Stimulated activated CD4-positive, alpha-beta T cell treated with anti-CD3 and anti-CD28 coated beads, Interleukin-12 subunit alpha, Interleukin-12 subunit beta, amount 100 ng/mL, for 48 hours (primary cell): ENCODE results near the gene TOR1AIP1.

Experiments used
- DNase-seq, 3 donors: peaks; one replicate each; pipeline ENCODE4 v3.0.0-alpha.2; 2020; ENCODE audit warnings: low read depth in 2 of 3, low spot score in 1 of 3

Gene TOR1AIP1

GRCh38 chr1:179881642-179882252 is 338 bp upstream of the TOR1AIP1 start:
- no peak for DNase-seq

- DNase-seq: no peak
Observed at GRCh38 chr1:179883040-179883744, 1.1 kb downstream of the TOR1AIP1 start.

- peak; percentile 29 to 61 (median 48) for DNase-seq
Observed at GRCh38 chr1:179883745-179884138, 1.7 kb downstream of the TOR1AIP1 start.

GRCh38 chr1:179888071-179888470 is 6.0 kb downstream of the TOR1AIP1 start:
- DNase-seq: no peak

GRCh38 chr1:179889589-179889988 is 7.5 kb downstream of the TOR1AIP1 start:
- DNase-seq: no peak

- no peak for DNase-seq
Observed at GRCh38 chr1:179910934-179911333, 28.8 kb downstream of the TOR1AIP1 start.

- DNase-seq: no peak
Observed at GRCh38 chr1:179911812-179912211, 29.7 kb downstream of the TOR1AIP1 start.

GRCh38 chr1:179917601-179918429 is 35.7 kb downstream of the TOR1AIP1 start:
- no peak for DNase-seq

- no peak for DNase-seq
Observed at GRCh38 chr1:179921472-179921871, 39.4 kb downstream of the TOR1AIP1 start.

- DNase-seq: no peak
Observed at GRCh38 chr1:179921981-179922872, 40.1 kb downstream of the TOR1AIP1 start.

GRCh38 chr1:179923029-179923428 is 40.9 kb downstream of the TOR1AIP1 start:
- no peak for DNase-seq

GRCh38 chr1:179924268-179924667 is 42.2 kb downstream of the TOR1AIP1 start:
- no peak for DNase-seq

GRCh38 chr1:179925302-179925701 is 43.2 kb downstream of the TOR1AIP1 start:
- no peak for DNase-seq

- no peak for DNase-seq
Observed at GRCh38 chr1:179925922-179926849, 44.1 kb downstream of the TOR1AIP1 start.

- DNase-seq: no peak
Observed at GRCh38 chr1:179926850-179927205, 44.7 kb downstream of the TOR1AIP1 start.

- no peak for DNase-seq
Observed at GRCh38 chr1:179929955-179930798, 48.1 kb downstream of the TOR1AIP1 start.

- DNase-seq: no peak
Observed at GRCh38 chr1:179930867-179931266, 48.8 kb downstream of the TOR1AIP1 start.

- no peak for DNase-seq
Observed at GRCh38 chr1:179933219-179933618, 51.1 kb downstream of the TOR1AIP1 start.

GRCh38 chr1:179935909-179936496 is 53.9 kb downstream of the TOR1AIP1 start:
- DNase-seq: no peak
